ENCODE data around the gene IGFBP3.

Gene IGFBP3

GRCh38 chr7:45891462-45892402, 29.3 kb downstream of the IGFBP3 start:
- DNase-seq, result no peak

DNA sequence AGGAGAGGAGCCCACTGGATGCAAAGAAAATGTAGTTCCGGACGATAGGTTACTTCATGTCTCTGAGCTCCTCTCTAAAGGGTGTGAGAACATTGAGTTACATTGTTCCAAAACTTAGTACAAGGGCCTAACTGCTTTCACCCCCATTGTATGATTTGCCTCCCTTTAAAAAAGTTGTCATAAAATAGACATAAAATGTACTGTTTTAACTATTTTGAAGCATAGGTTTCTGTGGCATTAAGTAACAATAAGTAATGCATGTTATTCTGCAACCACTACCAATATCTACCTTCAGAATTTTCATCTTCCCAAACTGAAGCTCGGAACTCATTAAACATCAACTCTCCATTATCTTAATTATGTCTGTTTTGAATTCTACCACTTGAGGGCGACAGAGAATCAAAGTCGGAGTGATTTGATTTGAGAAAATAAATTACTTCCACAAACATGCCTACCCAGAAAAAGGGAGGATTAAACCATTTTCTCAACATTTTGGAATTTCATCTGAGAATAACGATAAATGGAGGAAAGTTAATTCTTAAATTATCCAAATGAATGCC, 30.1 kb downstream of the IGFBP3 start:
- DNase-seq, result peak; percentile 43 to 59 (median 46)

- no peak for DNase-seq
Measured at GRCh38 chr7:45890125-45890901, 30.8 kb downstream of the IGFBP3 start.

DNA sequence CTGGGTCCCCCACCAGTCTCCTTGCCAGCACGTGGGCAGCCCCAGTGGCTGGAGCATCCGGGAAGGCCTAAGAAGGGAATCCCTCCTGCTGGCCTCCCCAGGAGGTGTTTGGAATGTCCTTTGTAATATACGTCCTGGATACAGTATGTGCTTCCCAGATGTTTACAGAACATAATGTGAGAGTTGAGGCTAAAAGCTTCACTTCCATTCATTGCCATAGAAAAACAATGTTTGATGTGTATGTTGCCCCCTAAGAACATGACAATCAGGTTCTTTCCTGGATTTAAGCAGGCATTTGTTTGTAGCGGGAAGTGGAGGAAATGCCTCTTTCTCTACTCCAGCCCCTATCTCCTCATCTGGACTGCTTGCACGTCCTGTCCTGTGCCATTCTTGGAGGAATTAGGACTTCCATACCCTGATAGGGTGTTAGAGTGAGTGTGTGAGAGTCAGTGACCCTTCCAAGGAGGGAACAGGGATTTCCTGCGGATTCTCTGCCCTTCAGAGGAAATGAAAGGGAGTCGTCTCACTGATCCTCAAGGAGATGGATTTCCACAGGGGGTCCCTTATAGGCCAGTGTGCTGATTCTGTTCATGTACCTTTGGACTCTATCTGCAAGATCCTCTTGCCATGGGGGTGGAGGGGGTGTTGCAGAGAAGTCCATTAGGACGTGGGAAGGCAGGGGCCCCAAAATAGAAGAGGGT, 31.6 kb downstream of the IGFBP3 start:
- DNase-seq, result no peak

DNA sequence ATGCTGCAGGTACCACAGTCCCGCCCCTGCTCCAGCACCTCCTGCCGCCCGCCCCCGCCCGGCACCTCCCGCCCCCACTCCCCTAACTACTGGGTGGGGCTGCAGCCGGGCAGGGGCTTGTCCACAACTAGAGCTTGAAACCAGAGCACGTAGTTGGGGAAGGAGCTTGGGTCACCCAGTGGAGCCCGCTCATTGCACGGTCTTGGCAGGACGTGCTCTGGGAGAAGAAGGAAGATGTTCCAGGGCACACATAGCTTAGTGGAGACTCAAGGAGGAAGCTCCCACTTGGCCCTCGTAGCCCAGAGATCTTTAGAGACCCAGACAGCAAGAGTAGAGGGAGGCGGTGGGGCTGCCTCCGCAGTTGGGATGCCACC, 32.1 kb downstream of the IGFBP3 start:
- DNase-seq, result no peak

GRCh38 chr7:45888185-45888992, 32.7 kb downstream of the IGFBP3 start, which contains the start of gene IGFBP1:
Gene IGFBP1 (plus strand): TSS chr7:45888488. CDS start chr7:45888653, 165 bp downstream.
- no peak for DNase-seq

DNA sequence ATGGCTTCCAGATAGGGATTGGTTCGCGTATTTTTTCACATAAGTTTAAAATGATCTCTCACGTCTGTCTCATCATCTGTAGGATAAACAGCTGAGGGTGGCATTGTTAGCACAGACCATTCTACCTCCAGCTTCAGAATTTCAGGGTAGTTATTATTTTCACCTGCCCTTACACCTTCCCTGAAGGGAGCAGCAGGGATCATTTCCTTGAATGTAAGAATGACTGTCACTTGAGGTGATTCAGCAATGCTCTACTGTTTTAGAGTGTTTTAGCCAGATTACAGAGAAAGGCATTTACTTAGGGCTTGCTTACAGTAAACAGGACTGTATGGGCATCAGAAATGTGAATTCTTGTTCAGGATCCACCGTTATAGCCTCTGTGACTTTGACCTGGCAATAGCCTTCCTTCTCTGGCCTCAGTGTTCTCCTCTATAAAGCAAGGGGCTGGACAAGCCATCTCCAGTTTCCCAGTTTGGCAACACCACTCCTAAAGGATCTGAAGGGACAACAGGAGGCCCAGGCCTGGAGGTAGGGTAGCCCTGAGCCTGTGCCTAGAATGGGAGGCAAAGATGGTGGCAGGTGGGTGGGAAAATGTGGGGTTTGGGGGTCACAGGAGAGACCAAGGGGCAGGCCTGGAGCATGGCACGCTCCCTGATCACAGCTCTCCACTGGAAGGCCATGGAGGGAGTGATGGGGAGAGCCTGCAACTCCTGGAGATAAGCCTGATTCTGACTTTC, 34.0 kb downstream of the IGFBP3 start:
- DNase-seq, result no peak

DNA sequence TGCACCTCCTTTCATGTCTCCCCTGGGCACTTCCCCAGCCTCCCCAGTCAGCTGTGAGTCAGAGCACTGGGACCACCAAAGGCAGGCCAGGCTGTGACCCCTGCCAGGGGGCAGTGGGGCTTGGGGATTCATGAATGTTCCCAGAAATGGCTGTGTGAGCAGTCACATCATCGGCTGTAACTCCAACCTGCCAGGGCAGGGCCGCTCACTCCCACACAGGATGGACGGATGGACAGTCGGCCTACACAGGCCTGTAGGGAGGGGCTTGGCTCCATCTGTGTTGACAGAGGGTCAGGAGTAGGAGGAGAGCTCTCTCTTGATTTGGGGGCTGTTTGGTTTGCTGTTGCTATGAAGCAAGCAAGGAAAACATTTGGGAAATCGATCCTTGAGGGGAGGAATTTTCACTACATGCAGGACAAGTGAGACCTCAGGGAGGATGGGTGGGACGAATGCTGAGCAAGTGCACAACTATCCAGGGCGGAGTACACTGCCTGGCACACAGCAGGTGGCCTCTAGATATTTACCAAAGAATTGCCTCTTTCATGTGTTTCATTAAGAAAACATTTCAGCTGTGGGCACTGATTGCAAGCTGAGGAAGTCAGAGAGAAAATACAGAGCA, 35.7 kb downstream of the IGFBP3 start:
- DNase-seq, result no peak

DNA sequence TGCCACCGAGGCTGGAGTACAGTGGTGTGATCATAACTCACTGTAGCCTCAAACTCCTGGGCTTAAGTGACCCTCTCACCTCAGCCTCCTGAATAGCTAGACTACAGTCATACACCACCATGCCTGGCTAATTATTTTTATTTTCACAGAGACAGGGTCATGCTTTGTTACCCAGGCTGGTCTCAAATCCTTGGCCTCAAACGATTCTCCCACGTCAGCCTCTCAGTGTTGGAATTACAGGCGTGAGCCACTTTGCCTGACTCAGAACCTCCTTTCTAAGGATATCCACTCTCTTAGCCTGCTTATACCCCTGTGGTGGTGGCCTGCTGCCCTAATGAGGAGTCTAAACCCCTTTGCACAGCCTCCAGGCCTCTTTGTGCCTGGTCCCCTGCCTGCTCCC, 36.9 kb downstream of the IGFBP3 start:
- DNase-seq, result no peak

DNA sequence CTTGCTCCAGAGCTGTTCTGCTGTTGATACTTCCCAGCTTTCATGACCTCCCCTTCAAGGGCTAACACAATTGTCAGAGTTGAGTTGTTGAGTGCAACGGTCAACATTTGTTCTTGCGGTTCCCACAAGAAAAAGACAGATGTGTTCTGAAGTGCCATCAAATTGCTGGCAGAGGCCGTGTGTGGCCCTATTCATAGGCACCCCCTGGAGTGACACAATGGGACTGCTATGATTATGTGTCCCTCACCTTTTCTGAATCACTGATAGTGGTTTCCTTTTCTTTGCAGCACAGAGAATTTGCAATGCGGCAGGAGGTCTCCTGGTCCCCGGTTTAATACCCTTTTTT, 38.6 kb downstream of the IGFBP3 start:
- no peak for DNase-seq

DNA sequence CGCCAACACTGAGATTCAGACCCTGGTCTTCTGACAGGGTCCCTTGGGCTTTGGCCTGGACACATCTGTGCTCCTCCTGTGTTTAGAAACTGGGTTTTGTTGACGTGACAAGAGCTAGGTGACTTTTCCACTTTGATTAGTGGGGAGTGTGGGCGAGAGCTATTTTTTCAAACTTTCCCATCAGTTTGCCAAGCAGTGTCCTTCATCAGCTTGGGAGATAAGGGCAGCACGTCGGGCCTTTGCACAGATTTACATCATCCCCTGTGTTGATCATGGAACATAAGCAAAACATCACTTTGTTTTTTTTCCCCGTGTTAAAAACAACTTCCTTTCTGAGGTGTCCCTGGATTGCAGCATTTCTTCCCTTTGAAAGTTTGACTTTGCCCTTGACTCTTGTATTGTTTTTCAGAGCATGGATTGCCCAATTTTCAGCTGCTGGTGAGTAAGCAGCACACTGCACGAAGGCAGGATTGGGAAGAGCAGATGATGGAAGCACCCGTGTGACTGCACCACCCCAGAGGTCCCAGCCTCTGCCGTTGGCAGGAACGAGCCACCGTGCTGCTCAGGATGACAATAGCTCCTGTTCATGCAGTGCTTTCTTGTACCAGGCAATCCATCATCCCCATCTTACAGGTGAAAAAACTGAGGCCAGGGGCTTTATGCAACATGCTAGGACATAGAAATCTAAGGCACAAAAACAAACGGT, 39.2 kb downstream of the IGFBP3 start:
- peak in 2 of 3 donors; percentile 4 to 18 for DNase-seq

GRCh38 chr7:45881280-45881758, 39.8 kb downstream of the IGFBP3 start:
- DNase-seq, result no peak

DNA sequence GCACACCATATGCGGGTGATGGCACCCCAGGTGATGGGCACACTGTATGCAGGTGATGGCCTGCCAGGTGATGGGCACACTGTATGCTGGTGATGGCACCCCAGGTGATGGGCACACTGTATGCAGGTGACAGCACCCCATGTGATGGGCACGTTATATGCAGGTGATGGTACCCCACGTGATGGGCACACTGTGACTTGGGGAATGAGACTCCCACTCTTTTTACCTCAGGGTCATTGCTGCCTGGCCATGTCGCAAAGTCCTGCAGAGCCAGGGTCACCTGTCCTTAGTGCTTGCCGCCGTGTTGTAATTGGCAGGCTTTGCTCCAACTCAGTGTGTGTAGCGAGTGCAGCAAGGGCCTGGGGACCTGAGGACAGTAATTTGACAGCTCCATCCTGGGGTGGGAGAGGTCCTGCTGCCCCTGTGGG, 40.6 kb downstream of the IGFBP3 start:
- no peak for DNase-seq

GRCh38 chr7:45878457-45879144, 42.5 kb downstream of the IGFBP3 start:
- no peak for DNase-seq

DNA sequence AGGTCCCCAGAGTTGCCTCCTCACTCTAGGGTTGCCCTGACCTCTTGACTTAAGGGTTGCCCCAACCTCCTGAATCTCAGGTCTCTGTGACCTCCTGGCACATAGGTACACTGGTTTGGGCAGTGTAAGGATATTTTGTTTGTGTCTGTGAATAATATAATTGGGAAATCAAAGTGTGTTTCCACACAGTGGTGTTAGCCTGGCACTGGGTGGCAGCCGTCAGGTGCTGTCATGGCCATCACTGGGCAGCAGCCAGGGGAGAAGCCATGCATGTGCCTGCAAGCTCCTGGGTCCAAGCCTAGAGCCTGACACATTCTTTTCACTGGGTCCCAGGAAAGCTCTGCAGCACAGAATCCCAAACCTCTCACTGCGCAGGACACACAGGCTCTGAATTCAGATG, 44.6 kb downstream of the IGFBP3 start:
- DNase-seq, result no peak

DNA sequence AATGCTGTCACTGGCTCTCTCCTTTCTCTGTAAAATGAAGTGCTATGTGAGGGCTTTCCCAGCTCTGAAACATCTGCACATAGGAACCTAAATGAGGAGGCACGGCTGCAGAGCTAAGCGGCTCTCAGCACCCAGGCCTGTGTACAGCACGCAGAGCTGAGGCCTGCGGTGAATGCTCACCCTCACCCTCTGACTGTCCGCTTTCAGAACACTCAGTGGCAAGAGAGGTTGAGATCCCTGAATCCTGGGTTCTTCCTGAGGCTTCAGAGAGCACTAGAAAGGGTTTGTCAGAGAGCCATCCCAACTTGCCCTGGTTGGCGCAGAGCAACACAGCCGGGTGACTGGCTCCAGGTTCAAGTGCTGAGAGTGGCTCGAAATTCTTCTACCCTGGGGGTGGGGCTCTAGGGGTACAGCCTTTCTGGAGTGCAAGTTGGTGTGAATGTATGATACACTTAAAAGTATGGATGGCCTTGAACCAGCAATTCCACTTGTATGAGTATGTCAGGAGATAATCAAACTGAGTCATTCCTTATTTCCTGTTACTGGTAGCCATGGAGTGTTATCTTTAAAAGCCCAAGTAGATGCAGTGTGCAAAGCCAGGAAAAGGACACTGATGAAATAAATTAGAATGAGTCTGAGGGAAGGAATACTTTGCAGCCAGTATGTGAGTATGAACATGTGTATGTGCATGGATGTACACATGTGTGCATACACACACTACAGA, 46.5 kb downstream of the IGFBP3 start:
- DNase-seq, result no peak

DNA sequence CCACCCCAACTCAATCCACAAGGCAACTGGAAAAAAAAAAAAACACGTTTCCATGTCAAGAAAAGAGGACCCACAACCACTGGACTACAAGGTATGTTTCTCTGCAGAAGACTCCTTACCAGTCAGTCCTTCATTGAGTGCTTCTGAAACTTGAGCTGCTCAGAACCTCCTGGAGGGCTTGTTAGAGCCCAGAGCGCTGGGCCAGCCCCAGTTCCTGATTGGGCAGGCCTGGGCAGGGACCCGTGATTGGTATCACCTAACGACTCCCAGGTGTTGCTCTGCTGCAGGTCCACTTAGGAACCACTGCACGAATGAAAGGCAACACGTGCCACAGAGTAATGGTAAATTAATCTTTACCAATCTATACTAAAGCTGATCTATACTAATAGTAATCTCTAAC, 47.7 kb downstream of the IGFBP3 start:
- no peak for DNase-seq

DNA sequence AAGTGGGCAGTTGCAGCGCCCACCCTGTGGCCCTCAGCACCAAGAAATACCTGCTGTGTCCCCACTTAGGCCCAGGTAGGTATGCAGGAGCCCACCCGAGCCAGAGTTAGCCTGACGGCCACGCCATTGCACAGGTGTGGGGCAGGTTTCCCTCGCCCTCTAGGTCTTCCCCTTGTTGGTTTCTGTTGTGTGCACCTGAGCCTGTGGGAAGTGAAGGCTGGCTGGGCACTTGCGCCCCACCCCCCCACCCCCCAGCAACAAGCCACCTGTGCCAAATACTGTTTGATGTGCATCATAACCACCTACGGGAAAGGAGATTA, 48.1 kb downstream of the IGFBP3 start, which contains the start of gene CCDC201:
Gene CCDC201, minus strand, starts transcription at position 48 of the 320 bp plus-strand sequence. CDS start 75 bp downstream, outside the sequence.
- no peak for DNase-seq

Data from suppressor macrophage treated with lipopolysaccharide for 1 hour (primary cell).